B cell (primary cell): ENCODE measurements around the gene TBX18.

ENCODE experiments used
- EZH2 ChIP-seq: IDR thresholded peaks from 2 replicates; pipeline ENCODE4 v1.6.1; 2012; ENCODE audit warnings: borderline replicate concordance, low read depth, mild to moderate bottlenecking, moderate library complexity, low read length; ENCODE audit not compliant: insufficient read depth, poor library complexity, severe bottlenecking
- TF ChIP-seq, protein P1 (sequence below): fragments of 200-600 bp; IDR thresholded peaks from one replicate; pipeline ENCODE4 v1.8.0; 2022; ENCODE audit warnings: antibody characterized with exemption, mild to moderate bottlenecking

DNA sequence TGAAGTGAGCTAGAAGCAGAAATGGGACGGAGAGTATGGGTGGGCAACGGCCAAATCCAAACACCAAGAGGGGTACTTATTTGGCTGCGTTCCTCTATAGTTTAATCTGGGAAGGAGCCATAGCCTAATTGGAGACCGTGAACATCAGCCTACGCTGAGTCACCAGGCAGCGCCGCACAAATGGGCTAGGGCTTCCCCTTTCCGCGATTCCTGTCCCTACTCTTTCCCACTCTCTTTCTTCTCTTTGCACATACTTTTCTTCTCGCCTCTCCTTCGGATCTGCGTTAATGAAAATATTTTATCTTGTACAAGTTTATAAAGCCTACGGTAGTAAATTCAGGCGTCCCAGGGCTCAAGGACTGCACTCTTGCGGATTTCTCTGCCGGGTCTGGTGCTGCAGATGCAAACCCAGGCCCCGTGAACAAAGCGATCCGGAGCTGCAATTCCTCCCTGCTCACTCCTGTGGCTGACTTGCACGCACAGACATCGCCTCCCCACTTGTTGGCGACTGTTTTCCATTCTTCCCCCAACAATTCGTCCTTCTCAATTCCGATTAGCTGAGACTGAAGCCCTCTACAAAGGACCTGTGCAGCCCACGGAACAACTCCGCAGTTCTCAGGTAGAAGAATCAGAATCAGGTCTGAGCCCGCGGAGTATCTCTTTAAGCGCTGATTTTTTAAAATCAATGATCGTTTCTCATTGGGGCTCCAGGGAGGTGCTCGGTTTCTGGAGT lies 4.2 kb upstream of the TBX18 start:
- TF ChIP-seq, protein P1, sequence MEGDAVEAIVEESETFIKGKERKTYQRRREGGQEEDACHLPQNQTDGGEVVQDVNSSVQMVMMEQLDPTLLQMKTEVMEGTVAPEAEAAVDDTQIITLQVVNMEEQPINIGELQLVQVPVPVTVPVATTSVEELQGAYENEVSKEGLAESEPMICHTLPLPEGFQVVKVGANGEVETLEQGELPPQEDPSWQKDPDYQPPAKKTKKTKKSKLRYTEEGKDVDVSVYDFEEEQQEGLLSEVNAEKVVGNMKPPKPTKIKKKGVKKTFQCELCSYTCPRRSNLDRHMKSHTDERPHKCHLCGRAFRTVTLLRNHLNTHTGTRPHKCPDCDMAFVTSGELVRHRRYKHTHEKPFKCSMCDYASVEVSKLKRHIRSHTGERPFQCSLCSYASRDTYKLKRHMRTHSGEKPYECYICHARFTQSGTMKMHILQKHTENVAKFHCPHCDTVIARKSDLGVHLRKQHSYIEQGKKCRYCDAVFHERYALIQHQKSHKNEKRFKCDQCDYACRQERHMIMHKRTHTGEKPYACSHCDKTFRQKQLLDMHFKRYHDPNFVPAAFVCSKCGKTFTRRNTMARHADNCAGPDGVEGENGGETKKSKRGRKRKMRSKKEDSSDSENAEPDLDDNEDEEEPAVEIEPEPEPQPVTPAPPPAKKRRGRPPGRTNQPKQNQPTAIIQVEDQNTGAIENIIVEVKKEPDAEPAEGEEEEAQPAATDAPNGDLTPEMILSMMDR: no peak
- TF ChIP-seq EZH2: no peak
